Measurements from ENCODE around the gene FAM50A.

Gene FAM50A

GRCh38 chrX:154459832-154460231, 15.9 kb downstream of the FAM50A start:
- intact Hi-C loops (cut with DNase I), result no loop called here
- no peak for DNase-seq

GRCh38 chrX:154460326-154460725, 16.4 kb downstream of the FAM50A start:
- DNase-seq, result no peak
- intact Hi-C loops (cut with DNase I), result no loop called here

DNA sequence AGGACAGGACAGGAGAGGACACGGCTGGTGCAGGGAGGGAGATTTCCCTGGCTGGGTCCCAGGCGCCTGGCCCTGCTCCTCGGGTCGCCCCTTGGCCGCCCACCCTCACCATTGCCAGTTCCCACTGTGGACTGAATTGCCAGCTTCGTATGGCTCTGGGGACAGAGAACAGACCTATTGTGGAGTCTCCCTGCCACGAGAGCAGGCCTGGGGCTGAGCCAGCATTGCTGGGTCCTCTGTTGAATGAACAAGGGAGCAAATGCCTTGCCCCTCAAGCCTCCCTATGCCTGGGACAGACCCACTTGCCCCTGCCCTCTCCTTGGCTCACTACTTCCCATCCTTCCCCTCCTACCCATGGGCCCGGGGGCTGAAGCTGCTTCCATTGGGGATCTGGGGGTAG, 18.5 kb downstream of the FAM50A start:
- intact Hi-C loops (cut with DNase I), result no loop called here
- DNase-seq, result peak in 2 of 10 donors; percentile 50

DNA sequence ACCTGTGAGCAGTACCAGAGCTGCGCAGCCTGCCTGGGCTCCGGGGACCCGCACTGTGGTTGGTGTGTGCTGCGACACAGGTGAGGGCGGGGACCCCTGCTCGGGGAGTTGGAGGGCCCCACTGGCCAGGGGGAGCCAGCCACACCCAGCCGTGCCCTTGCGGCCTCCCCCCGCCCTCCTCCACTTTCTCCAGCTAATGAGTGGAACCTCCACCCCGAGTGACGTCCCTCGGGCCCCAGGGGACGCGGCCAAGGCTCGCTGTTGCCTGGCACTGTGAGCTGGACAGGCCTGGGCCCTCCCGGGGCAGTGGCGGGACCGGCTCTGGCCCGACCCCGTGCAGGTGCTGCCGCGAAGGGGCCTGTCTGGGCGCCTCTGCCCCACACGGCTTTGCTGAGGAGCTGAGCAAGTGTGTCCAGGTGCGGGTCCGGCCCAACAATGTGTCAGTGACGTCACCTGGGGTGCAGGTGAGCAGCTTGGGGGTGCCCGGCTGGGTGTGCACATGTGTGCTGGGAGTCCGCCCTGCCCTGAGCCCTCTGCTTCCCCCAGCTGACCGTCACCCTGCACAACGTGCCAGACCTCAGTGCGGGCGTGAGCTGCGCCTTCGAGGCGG, 19.8 kb downstream of the FAM50A start:
- no peak for DNase-seq
- intact Hi-C loops (cut with DNase I), result no loop called here

- no peak for DNase-seq
- intact Hi-C loops (cut with DNase I), result no loop called here
Observed at GRCh38 chrX:154464806-154465365, 20.9 kb downstream of the FAM50A start.

DNA sequence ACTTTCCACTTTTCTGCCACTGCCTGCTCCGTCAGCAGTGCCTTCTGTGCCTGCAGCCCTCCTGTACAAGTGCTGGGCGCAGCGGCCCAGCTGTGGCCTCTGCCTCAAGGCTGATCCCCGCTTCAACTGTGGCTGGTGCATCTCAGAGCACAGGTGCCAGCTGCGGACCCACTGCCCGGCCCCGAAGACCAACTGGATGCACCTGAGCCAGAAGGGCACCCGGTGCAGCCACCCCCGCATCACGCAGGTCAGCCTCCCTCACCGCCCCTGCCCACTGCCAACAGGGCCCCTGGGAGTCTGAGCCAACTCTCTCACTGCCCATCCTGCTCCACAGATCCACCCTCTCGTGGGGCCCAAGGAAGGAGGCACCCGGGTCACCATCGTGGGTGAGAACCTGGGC, 21.7 kb downstream of the FAM50A start:
- intact Hi-C loops (cut with DNase I), result no loop called here
- no peak for DNase-seq

DNA sequence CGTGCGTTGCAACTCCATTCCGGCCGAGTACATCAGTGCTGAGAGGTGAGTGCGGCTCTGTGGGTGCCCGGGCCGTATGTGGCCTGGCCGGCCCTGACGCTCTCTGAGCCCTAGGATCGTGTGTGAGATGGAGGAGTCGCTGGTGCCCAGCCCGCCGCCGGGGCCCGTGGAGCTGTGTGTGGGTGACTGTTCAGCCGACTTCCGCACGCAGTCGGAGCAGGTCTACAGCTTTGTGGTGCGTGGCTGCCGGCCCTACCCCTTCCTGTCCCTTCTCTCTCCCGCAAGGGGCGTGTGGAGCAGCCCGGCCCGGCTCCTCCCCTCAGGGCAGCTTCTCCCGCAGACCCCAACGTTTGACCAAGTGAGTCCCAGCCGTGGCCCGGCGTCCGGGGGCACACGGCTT, 22.1 kb downstream of the FAM50A start:
- intact Hi-C loops (cut with DNase I), result no loop called here
- no peak for DNase-seq

- intact Hi-C loops (cut with DNase I), result no loop called here
- peak in 1 of 10 donors; percentile 53 for DNase-seq
Observed at GRCh38 chrX:154466907-154467306, 23.0 kb downstream of the FAM50A start.

DNA sequence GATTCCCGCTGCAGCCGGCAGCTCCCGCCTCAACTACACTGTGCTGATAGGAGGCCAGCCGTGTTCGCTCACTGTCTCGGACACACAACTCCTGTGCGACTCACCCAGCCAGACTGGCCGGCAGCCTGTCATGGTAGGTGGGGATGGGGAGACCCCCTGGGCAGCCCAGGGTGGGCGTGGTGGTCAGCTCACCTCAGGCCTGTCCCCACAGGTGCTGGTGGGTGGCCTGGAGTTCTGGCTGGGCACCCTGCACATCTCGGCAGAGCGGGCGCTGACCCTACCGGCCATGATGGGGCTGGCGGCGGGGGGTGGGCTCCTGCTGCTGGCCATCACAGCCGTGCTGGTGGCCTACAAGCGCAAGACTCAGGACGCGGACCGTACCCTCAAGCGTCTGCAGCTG, 23.6 kb downstream of the FAM50A start:
- peak in 1 of 10 donors; percentile 84 for DNase-seq
- intact Hi-C loops (cut with DNase I), result no loop called here

DNA sequence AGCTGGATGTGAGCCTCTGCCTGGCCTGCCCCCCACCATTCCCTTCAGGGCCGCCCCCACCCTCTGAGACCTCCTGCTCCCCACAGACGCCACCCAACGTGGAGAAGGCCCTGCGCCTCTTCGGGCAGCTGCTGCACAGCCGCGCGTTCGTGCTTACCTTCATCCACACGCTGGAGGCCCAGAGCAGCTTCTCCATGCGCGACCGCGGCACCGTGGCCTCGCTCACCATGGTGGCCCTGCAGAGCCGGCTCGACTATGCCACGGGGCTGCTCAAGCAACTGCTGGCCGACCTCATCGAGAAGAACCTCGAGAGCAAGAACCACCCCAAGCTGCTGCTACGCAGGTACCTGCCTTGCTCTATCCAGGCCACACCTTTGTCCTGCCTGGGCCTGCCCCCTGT, 24.3 kb downstream of the FAM50A start:
- DNase-seq, result peak in 1 of 10 donors; percentile 79
- intact Hi-C loops (cut with DNase I), result no loop called here

DNA sequence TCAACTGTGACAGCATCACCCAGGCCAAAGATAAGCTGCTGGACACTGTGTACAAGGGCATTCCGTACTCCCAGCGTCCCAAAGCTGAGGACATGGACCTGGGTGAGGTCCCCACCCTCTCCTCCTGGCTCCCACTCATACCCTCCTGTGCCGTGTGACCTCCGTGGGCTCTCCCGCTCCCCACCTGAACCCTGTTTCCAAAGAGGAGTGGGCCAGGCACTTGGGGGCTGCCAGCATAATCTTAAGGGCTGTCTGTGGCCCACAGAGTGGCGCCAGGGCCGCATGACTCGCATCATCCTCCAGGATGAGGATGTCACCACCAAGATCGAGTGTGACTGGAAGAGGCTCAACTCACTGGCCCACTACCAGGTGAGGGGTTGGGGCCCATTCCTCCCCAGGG, 25.2 kb downstream of the FAM50A start:
- DNase-seq, result no peak
- intact Hi-C loops (cut with DNase I), result no loop called here

GRCh38 chrX:154469880-154470279, 25.9 kb downstream of the FAM50A start:
- peak in 2 of 10 donors; percentile 68 to 82 for DNase-seq
- intact Hi-C loops (cut with DNase I), result no loop called here

GRCh38 chrX:154470434-154470833, 26.5 kb downstream of the FAM50A start:
- intact Hi-C loops (cut with DNase I), result no loop called here
- DNase-seq, result peak in 1 of 10 donors; percentile 75

DNA sequence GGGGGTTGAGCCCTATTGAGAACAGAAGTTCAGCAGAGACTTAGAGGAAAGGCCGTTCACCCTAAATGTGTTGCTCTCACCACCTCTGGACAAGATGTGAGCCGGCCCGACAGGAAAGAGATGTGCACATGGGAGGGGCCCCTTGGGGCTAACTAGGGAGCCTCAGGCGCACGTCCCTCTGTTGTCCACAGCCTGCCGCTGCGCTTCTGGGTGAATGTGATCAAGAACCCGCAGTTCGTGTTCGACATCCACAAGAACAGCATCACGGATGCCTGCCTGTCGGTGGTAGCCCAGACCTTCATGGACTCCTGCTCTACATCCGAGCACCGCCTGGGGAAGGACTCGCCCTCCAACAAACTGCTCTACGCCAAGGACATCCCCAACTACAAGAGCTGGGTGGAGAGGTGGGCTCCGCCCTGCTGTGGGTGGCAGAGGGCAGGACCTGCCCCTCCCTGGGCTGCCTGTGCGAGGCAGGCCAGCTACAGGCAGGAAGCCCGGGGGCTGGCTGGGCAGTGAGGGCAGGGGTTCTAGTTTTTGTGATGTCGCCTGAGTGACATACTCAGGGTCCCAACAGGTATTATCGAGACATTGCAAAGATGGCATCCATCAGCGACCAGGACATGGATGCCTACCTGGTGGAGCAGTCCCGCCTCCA, 27.1 kb downstream of the FAM50A start:
- peak in 1 of 10 donors; percentile 60 for DNase-seq
- intact Hi-C loops (cut with DNase I), result no loop called here

GRCh38 chrX:154471839-154472684, 28.1 kb downstream of the FAM50A start:
- peak in 1 of 10 donors; percentile 61 for DNase-seq
- intact Hi-C loops (cut with DNase I), result no loop called here

DNA sequence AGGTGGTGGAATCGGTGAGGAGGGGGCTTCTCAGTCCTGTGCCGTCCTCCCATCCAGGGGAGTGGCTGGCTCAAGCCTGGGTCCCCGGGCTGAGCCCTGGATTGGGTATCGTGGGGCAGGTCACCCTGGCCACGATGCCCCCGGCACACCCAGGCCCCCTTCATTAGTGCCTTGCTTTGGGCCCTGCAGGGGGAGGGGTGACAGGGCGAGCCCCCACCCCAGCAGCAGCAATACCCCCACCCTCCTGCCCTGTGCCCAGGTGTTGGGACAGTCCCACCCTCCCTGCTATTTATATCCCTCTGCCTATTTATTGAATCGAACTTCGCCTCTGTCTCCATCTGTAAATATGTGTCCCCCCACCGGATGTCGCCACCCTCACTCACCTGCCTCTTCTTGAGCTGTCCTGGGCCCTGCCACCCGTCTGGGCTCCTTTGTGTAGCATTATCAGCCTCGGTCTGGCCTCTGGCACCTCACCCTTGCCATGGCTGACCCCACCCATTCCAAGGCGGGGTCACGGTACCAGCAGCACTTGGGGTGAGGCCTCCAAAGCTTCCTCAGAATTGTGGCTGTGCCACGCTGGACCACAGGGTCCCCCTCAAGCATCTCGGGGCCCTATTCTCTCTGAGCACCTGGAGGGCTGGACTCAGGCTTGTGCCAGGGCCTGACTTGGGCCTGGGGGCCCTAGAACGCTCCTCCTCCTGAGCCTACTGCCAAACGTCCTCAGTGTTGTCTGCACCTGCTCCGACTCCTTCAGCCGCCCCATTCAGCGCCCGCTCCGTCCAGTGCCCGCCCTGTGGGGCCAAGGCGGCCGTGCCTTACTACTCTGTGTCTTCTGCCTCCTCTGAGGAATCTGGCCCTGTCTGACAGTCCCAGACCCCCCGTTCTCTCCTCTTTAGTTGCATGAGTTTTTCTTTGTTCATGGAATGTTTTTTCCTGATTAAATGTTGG, 29.0 kb downstream of the FAM50A start:
- peak in 1 of 10 donors; percentile 68 for DNase-seq
- intact Hi-C loops (cut with DNase I), result no loop called here

GRCh38 chrX:154473683-154474082, 29.7 kb downstream of the FAM50A start:
- intact Hi-C loops (cut with DNase I), result no loop called here
- DNase-seq, result peak in 1 of 10 donors; percentile 68

DNA sequence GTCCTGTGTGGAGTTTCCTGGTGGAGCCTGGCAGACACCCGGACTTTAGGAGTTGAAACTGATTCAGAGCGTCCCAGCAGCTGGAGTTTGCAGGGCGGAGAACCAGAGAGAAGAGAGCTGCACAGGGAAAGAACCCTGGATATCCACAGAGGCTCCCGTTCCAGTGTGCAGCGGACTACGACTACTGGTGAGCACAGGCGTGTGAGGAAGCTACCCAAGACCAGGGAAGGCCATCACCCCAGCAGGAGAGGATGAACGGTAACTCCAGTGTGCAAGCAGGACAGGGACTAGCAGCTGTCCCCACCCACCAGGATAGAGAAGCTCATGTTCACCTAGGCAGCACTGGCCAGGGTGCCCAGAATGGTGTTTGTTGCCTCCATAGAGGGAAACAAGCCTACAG, 32.9 kb downstream of the FAM50A start:
- intact Hi-C loops (cut with DNase I), result loop anchor here (5.0 kb wide), 1 partner anchor 35 kb away; the partner anchor contains the start of gene FAM50A
- peak in 3 of 10 donors; percentile 32 to 62 (median 39) for DNase-seq

DNA sequence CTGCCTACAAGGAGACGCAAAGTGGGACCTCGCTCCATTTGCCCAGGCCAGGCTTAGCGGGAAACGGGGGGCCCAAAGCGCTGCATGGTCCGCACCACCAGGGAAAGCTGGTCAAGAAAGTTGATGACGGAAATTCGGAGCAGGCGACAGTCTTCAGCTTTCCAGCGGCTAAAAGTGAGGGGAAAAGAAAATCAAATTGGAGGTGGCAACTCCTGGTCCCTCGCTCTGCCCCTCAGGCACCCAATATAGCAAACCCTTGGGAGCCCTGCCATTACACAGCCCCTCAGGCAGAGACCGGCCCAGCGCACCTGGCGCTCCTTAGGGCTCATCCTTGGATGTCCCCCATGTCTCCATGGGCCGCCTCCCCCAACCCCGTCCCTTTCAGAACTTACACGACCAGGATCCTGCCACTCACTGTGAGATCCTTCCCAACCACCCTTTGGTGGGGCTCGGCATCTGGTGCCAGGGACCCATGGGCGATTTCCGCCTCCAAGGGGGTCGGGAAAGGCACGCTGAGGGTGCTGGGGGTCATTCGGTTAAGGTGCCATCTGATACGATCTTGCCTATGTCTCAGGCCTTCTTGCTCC, 34.0 kb downstream of the FAM50A start:
- peak in 3 of 10 donors; percentile 64 to 76 (median 75) for DNase-seq
- intact Hi-C loops (cut with DNase I), result loop anchor here (5.0 kb wide), 1 partner anchor 36 kb away; the partner anchor contains the start of gene FAM50A

Measured in posterior cingulate gyrus (tissue), 11 donors.